Measurements from ENCODE around the gene AVL9. TPM values are rescaled to one million over a fixed set of nuclear protein-coding genes. Genes with fewer than 3 reads are reported as not detected.
A peak's percentile ranks its signal among the peaks of the same experiment; 100 is the strongest.

Gene AVL9
- total RNA-seq, 6 donors from 2014 or later, result 26.9 to 68.1 (median 37.1) TPM

DNA sequence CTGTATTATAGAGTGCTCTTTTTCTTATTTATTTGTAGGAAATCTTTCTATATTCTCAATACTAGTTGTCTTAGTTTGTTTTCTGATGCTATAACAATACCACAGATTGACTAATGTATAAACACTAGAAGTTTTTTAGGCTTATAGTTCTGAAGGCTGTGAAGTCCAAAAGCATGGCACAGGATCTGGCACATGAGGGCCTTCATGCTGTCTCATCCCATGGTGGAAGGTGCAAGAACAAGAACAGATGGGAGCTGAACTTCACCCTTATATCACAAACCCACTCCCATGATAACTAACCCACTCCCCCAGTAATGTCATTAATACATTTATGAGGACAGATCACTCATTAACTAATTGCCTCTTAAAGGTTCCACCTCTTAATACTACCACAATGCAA, 109.7 kb downstream of the AVL9 start:
- no peaks in the 10 kb centered on the region for H3K9me3 ChIP-seq
- H3K36me3 ChIP-seq, result no peaks in the 10 kb centered on the region
- TF ChIP-seq, protein P1, sequence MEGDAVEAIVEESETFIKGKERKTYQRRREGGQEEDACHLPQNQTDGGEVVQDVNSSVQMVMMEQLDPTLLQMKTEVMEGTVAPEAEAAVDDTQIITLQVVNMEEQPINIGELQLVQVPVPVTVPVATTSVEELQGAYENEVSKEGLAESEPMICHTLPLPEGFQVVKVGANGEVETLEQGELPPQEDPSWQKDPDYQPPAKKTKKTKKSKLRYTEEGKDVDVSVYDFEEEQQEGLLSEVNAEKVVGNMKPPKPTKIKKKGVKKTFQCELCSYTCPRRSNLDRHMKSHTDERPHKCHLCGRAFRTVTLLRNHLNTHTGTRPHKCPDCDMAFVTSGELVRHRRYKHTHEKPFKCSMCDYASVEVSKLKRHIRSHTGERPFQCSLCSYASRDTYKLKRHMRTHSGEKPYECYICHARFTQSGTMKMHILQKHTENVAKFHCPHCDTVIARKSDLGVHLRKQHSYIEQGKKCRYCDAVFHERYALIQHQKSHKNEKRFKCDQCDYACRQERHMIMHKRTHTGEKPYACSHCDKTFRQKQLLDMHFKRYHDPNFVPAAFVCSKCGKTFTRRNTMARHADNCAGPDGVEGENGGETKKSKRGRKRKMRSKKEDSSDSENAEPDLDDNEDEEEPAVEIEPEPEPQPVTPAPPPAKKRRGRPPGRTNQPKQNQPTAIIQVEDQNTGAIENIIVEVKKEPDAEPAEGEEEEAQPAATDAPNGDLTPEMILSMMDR (IDR thresholded peaks at IDR 0.05), result no peak
- no peak for ATAC-seq (ENCODE audit: low FRiP score in 2 of 2)
- H3K4me1 ChIP-seq, result no peaks in the 10 kb centered on the region
- H3K4me3 ChIP-seq, result no peak overlapping the region
- H3K27me3 ChIP-seq, result no peaks in the 10 kb centered on the region
- DNase-seq, result no peak
- no peak overlapping the region for H3K27ac ChIP-seq

DNA sequence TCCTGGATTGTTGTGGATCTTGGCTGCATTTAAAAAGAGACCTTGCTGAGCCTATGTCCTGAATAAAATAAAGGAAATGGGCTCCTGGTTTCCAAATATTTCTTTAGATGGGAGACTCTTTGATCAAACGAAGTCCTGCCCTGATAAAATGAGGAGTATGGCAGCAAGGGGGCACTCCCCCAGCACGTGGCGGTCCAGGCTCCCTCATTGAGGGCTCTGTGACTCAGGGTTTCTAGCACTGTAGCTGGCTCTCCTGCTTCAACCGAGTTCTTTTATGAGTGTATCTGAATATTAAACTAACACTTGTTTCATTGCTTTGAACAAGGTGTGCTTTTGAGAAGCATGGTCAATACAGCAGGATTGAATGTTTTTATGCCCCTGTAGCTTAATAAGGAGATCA, 114.2 kb downstream of the AVL9 start:
- no peaks in the 10 kb centered on the region for H3K9me3 ChIP-seq
- H3K27me3 ChIP-seq, result no peaks in the 10 kb centered on the region
- 78 to 83% methylated on average over 4 of the region's 4 CpGs for WGBS, 2 donors
- no peak for ATAC-seq (ENCODE audit: low FRiP score in 2 of 2)
- no peaks in the 10 kb centered on the region for H3K36me3 ChIP-seq
- DNase-seq, result no peak
- TF ChIP-seq EP300 (IDR thresholded peaks at IDR 0.05), result no peak
- H3K4me3 ChIP-seq, result no peak overlapping the region
- H3K4me1 ChIP-seq, result no peaks in the 10 kb centered on the region
- no peak overlapping the region for H3K27ac ChIP-seq

DNA sequence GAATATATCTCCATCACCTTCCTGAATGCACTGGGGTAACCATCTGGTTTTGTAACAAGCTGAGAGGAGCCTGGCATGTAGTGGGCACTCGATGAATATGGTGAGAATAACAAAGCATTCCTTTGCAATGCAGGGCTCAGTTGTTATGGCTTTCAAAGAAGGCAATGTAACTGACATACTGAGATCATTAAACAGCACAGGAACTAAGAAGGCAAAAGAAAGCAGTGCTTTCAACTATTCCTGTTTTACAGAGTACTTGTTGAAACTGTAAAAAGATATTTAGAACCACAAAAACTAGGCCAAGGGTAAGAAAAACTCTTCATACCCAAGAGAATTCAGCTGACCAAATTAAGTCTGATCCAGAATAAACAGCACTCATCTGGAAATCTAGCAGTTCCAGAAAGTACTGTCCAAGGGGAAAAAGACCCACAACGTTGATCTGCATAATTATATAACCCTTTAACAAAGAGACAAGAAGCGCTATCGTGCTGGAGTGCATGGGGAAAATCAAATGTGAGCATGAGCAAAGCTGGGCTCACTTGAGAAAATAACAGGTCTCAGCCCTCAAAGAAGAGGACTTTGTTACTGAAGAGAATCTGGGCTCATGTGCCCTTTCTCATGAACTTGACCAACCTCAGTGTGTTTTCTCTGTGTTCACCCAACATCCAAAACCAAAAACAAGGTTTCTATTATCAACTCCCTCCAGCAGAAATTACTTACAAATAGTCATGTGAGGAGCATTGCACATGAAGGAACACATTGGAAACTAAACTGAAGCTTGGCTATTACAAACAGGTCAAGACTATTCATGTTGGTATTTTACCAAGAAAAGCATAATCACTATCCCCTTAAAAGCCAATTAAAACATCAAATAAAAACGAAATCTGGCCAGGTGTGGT, 116.2 kb downstream of the AVL9 start:
- H3K4me3 ChIP-seq, result no peak overlapping the region
- no peak overlapping the region for H3K27ac ChIP-seq
- H3K4me1 ChIP-seq, result no peaks in the 10 kb centered on the region
- DNase-seq (no peak), ATAC-seq (ENCODE audit: low FRiP score in 2 of 2) (no peak)
- no peaks in the 10 kb centered on the region for H3K9me3 ChIP-seq
- H3K36me3 ChIP-seq, result no peaks in the 10 kb centered on the region
- 53 to 62% methylated on average over 5 of the region's 5 CpGs for WGBS, 2 donors
- H3K27me3 ChIP-seq, result no peaks in the 10 kb centered on the region
- TF ChIP-seq, protein P1 (IDR thresholded peaks at IDR 0.05), result no peak

DNA sequence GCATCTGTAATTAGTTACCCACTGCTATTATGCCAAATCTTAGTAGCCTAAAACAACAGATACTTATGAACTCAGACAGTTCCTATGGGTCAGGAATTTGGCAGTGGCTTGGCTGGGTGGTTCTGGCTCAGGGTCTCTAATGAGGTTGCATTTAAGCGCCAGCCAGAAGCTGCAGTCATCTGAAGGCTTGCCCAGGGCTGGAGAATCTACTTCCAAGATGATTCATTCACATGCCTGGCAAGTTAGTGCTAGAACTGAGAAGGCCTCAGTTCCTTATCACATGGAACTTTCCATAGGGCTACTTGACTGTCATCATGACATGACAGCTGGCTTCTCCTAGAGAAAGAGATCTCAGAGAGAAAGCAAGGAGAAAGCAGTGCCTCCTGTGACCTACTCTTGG, 121.3 kb downstream of the AVL9 start:
- peak in 1 of 2 donors; percentile 92 for ATAC-seq (ENCODE audit: low FRiP score in 2 of 2)
- Histone ChIP-seq H3K4me3 (no peak overlapping the region), H3K27me3 (no peaks in the 10 kb centered on the region), H3K27ac (no peak overlapping the region), H3K36me3 (no peaks in the 10 kb centered on the region), H3K9me3 (no peaks in the 10 kb centered on the region), H3K4me1 (no peaks in the 10 kb centered on the region)
- DNase-seq, result no peak
- TF ChIP-seq POLR2A (IDR thresholded peaks at IDR 0.05) (no peak), EP300 (IDR thresholded peaks at IDR 0.05) (no peak), POLR2AphosphoS5 (IDR thresholded peaks at IDR 0.05) (no peak)
- TF ChIP-seq, protein P1 (IDR thresholded peaks at IDR 0.05), result no peak
- 87 to 90% methylated on average over 1 of the region's 1 CpG for WGBS, 2 donors

DNA sequence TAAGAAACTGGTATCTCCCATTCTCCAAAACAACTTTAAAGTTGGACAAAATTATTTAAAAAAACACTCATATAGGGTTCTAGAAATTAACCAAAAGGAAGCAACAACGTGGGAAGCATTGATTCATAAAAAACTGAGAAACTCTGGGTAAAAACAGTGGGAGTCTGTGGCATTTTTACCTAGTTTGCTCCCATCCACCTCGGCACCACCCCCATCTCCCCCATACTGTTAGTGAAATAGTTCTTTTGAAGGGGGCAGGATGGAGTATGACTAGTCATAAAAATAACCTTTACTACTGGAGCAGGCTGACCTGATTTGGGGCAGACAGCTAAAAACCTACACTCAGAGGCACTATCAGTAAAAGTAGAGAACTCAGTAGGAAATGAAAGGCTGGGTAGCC, 123.2 kb downstream of the AVL9 start:
- no peak for DNase-seq
- H3K27me3 ChIP-seq, result no peaks in the 10 kb centered on the region
- ATAC-seq (ENCODE audit: low FRiP score in 2 of 2), result no peak
- no peaks in the 10 kb centered on the region for H3K36me3 ChIP-seq
- H3K4me1 ChIP-seq, result no peaks in the 10 kb centered on the region
- 62 to 68% methylated on average over 2 of the region's 2 CpGs for WGBS, 2 donors
- H3K9me3 ChIP-seq, result no peaks in the 10 kb centered on the region
- H3K4me3 ChIP-seq, result no peak overlapping the region
- H3K27ac ChIP-seq, result no peak overlapping the region
- TF ChIP-seq POLR2AphosphoS5 (IDR thresholded peaks at IDR 0.05), result no peak
- TF ChIP-seq EP300 (IDR thresholded peaks at IDR 0.05), result no peak
- TF ChIP-seq, protein P1 (IDR thresholded peaks at IDR 0.05), result no peak
- no peak for TF ChIP-seq POLR2A (IDR thresholded peaks at IDR 0.05)
